ENCODE results near the gene TGM1.

DNA sequence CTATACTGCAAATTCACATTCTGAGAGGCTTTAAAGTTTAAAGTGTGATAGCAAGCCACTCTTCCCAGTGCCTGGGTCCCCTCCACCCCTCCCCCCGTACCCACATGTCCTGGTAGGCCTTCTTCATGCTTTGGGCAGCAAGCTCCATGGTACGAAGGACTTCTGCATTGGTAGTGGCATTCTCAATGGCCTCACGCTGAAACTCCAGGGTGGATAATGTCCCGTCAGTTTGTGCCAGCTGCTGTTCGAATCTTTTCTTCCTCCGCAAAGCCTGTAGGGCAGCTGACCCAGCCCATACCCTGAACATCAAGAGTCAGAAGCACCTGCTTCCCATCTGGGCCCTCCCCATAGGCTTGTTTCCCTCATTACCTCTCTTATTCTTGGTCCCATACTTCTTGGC, 51.7 kb downstream of the TGM1 start:
- TF ChIP-seq, protein P1, sequence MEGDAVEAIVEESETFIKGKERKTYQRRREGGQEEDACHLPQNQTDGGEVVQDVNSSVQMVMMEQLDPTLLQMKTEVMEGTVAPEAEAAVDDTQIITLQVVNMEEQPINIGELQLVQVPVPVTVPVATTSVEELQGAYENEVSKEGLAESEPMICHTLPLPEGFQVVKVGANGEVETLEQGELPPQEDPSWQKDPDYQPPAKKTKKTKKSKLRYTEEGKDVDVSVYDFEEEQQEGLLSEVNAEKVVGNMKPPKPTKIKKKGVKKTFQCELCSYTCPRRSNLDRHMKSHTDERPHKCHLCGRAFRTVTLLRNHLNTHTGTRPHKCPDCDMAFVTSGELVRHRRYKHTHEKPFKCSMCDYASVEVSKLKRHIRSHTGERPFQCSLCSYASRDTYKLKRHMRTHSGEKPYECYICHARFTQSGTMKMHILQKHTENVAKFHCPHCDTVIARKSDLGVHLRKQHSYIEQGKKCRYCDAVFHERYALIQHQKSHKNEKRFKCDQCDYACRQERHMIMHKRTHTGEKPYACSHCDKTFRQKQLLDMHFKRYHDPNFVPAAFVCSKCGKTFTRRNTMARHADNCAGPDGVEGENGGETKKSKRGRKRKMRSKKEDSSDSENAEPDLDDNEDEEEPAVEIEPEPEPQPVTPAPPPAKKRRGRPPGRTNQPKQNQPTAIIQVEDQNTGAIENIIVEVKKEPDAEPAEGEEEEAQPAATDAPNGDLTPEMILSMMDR (IDR thresholded peaks at IDR 0.05; ENCODE audit: poor library complexity) = no peak
- TF ChIP-seq EZH2 (IDR thresholded peaks at IDR 0.05; ENCODE audit: borderline replicate concordance) (no peak), EZH2phosphoT487 (IDR thresholded peaks at IDR 0.05; ENCODE audit: low read depth, severe bottlenecking, unreplicated experiment) (no peak)

Measured in hepatocyte (in vitro differentiated cells).